ENCODE results near the gene HNRNPU.
A peak's percentile ranks its signal among the peaks of the same experiment; 100 is the strongest.

Gene HNRNPU

DNA sequence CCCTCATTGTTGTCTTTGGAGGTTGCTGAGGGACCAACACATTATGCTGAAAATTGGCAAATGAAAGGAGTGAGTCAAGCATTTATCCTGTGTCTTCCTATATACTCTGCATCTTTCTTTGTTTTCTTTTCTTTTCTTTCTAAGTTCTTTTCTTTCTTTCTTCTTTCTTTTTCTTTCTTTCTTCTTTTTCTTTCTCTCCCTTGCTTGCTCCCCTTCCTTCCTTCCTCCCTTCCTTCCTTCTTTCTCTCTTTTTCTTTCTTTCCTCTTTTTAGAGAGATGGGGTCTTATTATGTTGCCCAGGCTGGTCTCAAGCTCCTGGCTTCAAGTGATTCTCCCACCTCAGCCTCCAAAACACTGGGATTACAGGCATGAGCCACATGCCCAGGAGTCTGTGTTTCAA is 57.2 kb downstream of the HNRNPU start:
- TF ChIP-seq, protein P1, sequence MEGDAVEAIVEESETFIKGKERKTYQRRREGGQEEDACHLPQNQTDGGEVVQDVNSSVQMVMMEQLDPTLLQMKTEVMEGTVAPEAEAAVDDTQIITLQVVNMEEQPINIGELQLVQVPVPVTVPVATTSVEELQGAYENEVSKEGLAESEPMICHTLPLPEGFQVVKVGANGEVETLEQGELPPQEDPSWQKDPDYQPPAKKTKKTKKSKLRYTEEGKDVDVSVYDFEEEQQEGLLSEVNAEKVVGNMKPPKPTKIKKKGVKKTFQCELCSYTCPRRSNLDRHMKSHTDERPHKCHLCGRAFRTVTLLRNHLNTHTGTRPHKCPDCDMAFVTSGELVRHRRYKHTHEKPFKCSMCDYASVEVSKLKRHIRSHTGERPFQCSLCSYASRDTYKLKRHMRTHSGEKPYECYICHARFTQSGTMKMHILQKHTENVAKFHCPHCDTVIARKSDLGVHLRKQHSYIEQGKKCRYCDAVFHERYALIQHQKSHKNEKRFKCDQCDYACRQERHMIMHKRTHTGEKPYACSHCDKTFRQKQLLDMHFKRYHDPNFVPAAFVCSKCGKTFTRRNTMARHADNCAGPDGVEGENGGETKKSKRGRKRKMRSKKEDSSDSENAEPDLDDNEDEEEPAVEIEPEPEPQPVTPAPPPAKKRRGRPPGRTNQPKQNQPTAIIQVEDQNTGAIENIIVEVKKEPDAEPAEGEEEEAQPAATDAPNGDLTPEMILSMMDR (IDR thresholded peaks at IDR 0.05; ENCODE audit: control insufficient read depth, extremely low read depth, insufficient read depth) = no peak
- no peak for DNase-seq (ENCODE audit: low read depth)
- no peak overlapping the region for H3K4me3 ChIP-seq (ENCODE audit: low read depth, low read length)

DNA sequence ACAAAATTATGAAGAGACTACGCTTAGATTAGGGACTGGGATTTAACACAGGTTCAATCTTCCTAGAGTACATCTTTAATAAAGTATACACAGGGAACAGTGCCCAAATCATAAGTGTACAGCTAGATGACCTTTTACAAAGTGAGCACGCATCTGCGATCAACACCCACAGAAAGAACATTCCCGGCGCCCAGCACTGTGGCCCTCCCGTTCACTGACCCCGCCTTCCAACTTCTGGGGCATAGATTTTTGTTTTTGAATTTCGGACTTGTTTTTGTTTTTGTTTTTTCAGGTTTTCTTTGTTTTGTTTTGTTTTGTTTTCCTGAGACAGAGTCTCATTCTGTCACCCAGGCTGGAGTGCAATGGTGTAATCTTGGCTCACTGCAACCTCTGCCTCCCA is 59.5 kb downstream of the HNRNPU start:
- H3K4me3 ChIP-seq (ENCODE audit: low read depth, low read length) = no peak overlapping the region
- TF ChIP-seq, protein P1 (IDR thresholded peaks at IDR 0.05; ENCODE audit: control insufficient read depth, extremely low read depth, insufficient read depth) = no peak
- DNase-seq (ENCODE audit: low read depth) = no peak

DNA sequence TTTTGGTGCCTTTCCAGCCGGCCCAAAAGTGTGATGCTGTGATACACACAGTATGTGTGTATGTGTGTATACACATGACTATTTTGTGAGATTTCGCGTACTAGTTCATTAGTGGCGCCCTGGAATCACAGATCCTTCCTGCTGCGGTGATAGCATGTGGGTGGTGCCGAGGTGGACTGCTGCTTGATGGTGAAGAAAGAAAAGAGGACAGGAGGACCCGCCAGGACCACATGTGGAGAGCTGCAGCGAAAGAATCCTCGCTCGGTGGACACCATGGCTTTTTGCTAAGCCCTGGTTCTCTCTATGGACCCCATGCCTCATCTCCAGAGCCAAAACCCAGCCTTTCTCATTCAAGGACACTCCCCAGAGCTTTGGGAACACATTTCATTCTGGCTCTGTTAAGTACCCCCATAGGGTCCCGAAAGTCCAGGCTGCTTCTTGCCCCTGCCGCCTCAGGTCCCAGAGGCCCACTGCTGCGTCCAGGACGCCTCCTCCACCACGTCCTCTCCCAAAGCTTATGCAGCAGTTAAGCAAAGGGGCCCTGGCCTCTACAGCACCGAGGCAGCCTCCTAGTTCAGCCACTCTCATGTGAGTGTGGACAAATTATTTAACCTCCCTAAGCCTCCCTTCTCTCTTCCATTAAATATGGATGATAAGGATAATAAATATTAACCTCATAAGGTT is 61.6 kb downstream of the HNRNPU start:
- H3K4me3 ChIP-seq (ENCODE audit: low read depth, low read length) = no peak overlapping the region
- no peak for DNase-seq (ENCODE audit: low read depth)
- TF ChIP-seq, protein P1 (IDR thresholded peaks at IDR 0.05; ENCODE audit: control insufficient read depth, extremely low read depth, insufficient read depth) = no peak

DNA sequence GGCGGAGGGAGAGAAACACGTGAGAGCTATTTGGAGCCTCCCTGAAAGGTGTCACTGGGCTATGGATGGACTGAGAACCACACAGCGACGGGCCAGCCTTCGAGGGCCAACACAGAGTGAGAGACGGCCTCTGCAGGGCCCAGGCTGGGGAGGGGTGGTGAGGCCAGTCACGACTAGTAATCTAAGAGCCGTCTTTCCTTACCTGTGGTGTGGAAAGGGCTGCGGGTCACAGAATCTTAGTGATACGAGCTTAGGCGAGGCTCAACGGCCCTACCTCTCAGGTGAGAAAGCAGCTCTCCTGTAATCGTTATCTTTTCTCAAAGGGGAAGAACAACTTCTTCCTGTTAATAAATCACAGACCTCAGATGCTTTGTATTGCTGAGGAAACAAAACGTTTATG is 62.3 kb downstream of the HNRNPU start:
- H3K4me3 ChIP-seq (ENCODE audit: low read depth, low read length) = no peak overlapping the region
- DNase-seq (ENCODE audit: low read depth) = no peak
- TF ChIP-seq, protein P1 (IDR thresholded peaks at IDR 0.05; ENCODE audit: control insufficient read depth, extremely low read depth, insufficient read depth) = no peak

DNA sequence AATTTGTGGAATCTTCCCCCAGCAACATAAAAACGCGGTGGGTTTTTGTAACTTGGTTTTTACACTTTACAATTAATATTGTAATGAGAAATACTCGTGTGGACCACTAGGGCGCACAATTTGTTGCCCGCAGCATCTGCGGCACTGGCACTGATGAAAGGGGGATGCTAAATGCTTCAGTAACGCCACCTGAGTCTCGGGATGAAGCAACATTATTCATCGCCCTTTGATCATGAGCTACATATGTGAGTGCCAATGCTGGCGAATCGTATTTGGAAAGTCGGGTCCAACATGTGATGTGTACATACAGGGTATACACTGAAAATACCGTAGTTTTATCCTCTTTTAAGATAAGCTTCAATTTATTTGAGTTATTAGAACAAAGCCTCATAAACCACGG is 63.1 kb downstream of the HNRNPU start:
- TF ChIP-seq, protein P1 (IDR thresholded peaks at IDR 0.05; ENCODE audit: control insufficient read depth, extremely low read depth, insufficient read depth) = peak; percentile 54
- no peak overlapping the region for H3K4me3 ChIP-seq (ENCODE audit: low read depth, low read length)
- DNase-seq (ENCODE audit: low read depth) = no peak

DNA sequence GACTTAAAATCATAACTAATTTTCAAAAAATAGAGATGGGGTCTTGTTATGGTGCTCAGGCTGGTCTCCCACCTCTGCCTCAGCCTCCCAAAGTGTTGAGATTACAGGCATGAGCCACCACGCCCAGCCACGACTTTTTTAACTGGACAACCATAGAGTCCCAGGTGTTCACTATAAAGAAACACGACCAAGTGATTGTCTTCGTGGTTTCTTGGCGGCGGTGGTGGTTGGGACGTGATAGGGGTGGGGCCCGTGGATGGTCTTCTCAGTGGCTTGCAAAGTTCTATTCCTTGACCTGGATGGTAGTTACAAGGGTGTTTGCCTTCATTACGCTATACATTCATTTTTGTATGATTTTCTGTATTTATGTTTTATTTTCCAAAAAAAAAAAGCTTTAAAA is 63.5 kb downstream of the HNRNPU start:
- no peak for DNase-seq (ENCODE audit: low read depth)
- no peak overlapping the region for H3K4me3 ChIP-seq (ENCODE audit: low read depth, low read length)
- TF ChIP-seq, protein P1 (IDR thresholded peaks at IDR 0.05; ENCODE audit: control insufficient read depth, extremely low read depth, insufficient read depth) = no peak

All from LNCaP clone FGC (cell line).